Measurements from ENCODE around the gene SCRN2.

DNA sequence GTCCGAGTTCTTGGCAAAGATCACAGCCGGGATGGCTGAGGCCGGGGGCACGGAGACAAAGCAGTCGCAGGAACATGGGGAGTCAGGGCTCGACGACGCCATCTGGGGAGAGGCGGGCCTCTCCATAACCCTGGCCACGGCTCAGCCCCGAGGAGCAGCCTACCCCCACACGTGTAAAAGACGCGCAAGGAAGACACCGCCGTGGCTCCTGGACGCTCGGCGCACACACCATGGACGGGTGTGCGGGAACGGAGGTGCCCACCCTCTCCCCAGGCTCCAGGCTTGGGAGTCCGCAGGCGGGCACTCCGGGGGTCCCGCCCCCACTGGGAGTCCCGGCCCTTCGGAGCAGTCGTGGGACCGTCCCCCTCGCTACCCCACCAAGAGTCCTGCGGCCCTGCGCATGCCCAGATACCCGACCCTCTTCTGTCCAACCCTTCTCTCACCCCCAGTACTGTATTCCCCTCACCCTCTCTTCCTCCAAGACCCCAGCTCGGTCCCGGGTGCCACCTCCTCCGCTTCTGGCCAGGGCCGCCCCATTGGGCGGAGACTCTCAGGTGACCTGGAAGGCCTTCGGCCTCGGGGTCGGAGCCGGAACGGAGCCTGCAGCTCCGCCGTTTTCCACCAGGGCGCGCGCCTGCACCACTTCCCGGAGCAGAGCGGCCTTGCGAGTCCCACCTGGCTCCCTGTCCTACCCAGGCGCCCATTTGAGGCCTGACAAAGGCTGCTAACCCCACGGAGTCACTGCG is at the start of gene SCRN2:
- no peak for TF ChIP-seq GATA2 (IDR thresholded peaks at IDR 0.05; ENCODE audit: low read depth, low read length)
- no peak for TF ChIP-seq GATA3 (IDR thresholded peaks at IDR 0.05; ENCODE audit: low read depth, low read length)

Data from SH-SY5Y (cell line).